Fibroblast of mammary gland (primary cell): ENCODE measurements around the gene TFEB.

ENCODE experiments used
- DNase-seq: peaks from one replicate; pipeline ENCODE4 v3.0.0-alpha.2; 2010; ENCODE audit warnings: low read depth
- H3K4me3 ChIP-seq: 2 replicates; pipeline ENCODE4 v1.5.1; 2011; ENCODE audit warnings: low read depth, mild to moderate bottlenecking, low read length, moderate library complexity; ENCODE audit not compliant: control insufficient read depth
- CTCF ChIP-seq: conservative IDR thresholded peaks from 2 replicates; pipeline ENCODE4 v1.5.1; 2011; ENCODE audit warnings: low read depth, low read length, inconsistent platforms; ENCODE audit not compliant: control insufficient read depth, insufficient read depth

Gene TFEB

GRCh38 chr6:41722969-41723529 lies 12.4 kb downstream of the TFEB start:
- no peak for TF ChIP-seq CTCF
- no peak overlapping the region for H3K4me3 ChIP-seq
- DNase-seq, result no peak

GRCh38 chr6:41721414-41721813 lies 14.0 kb downstream of the TFEB start:
- no peak for DNase-seq
- TF ChIP-seq CTCF, result no peak
- H3K4me3 ChIP-seq, result no peak overlapping the region

- TF ChIP-seq CTCF, result no peak
- DNase-seq, result no peak
- no peak overlapping the region for H3K4me3 ChIP-seq
Observed at GRCh38 chr6:41720783-41721182, 14.6 kb downstream of the TFEB start.

- no peak overlapping the region for H3K4me3 ChIP-seq
- DNase-seq, result no peak
- TF ChIP-seq CTCF, result no peak
Observed at GRCh38 chr6:41720262-41720620, 15.2 kb downstream of the TFEB start.

GRCh38 chr6:41719436-41720261 lies 15.8 kb downstream of the TFEB start:
- H3K4me3 ChIP-seq, result no peak overlapping the region
- no peak for TF ChIP-seq CTCF
- no peak for DNase-seq

- H3K4me3 ChIP-seq, result no peak overlapping the region
- TF ChIP-seq CTCF, result no peak
- no peak for DNase-seq
Observed at GRCh38 chr6:41718828-41719227, 16.6 kb downstream of the TFEB start.
